H1 (cell line): ENCODE data around the gene AFF4.
A peak's percentile ranks its signal among the peaks of the same experiment; 100 is the strongest.

Source experiments
- ASH2L ChIP-seq: fragments of 200-600, 300-600 bp; sonication (generic); IDR thresholded peaks from one replicate; pipeline ENCODE4 v1.7.1; 2017; ENCODE audit warnings: low read length
- CEBPB ChIP-seq: IDR thresholded peaks from 2 replicates; pipeline ENCODE4 v1.6.1; 2012; ENCODE audit warnings: low read depth, low read length
- EZH2 ChIP-seq: fragments of 200-600 bp; sonication (generic); IDR thresholded peaks from 2 replicates; pipeline ENCODE4 v1.7.1; 2012; ENCODE audit warnings: low read depth, mild to moderate bottlenecking, moderate library complexity, low read length, inconsistent platforms; ENCODE audit not compliant: severe bottlenecking

DNA sequence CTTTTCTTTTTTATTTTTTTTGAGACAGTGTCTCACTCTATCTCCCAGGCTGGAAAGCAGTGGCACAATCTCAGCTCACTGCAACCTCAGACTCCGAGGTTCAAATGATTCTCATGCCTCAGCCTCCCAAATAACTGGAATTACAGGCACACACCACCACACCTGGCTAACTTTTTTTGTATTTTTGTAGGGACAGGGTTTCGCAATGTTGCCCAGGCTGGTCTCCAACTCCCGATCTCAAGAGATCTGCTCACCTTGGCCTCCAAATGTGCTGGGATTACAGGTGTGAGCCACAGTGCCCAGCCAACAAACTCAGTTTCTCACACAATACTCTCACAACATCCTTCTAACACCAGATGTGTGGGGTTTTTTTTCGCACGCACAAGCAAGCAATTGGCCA, 22.1 kb downstream of the AFF4 start:
- TF ChIP-seq EZH2, result no peak
- no peak for TF ChIP-seq ASH2L
- TF ChIP-seq CEBPB, result peak; percentile 65; the same call in 1 of the 2 replicates
